ENCODE results near the gene IST1.

- TF ChIP-seq, protein P1, sequence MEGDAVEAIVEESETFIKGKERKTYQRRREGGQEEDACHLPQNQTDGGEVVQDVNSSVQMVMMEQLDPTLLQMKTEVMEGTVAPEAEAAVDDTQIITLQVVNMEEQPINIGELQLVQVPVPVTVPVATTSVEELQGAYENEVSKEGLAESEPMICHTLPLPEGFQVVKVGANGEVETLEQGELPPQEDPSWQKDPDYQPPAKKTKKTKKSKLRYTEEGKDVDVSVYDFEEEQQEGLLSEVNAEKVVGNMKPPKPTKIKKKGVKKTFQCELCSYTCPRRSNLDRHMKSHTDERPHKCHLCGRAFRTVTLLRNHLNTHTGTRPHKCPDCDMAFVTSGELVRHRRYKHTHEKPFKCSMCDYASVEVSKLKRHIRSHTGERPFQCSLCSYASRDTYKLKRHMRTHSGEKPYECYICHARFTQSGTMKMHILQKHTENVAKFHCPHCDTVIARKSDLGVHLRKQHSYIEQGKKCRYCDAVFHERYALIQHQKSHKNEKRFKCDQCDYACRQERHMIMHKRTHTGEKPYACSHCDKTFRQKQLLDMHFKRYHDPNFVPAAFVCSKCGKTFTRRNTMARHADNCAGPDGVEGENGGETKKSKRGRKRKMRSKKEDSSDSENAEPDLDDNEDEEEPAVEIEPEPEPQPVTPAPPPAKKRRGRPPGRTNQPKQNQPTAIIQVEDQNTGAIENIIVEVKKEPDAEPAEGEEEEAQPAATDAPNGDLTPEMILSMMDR (IDR thresholded peaks at IDR 0.05) = no peak
- no peak for TF ChIP-seq ZFX (IDR thresholded peaks at IDR 0.05; ENCODE audit: borderline replicate concordance)
These were observed 25.3 kb downstream of the IST1 start for GRCh38 chr16:71920658-71921057.

All from 22Rv1 (cell line).